HL-60 (cell line): ENCODE data around the gene PATE1.

Source experiments
- CTCF ChIP-seq: IDR thresholded peaks from one replicate; pipeline ENCODE4 v1.5.1; 2011; ENCODE audit warnings: low read length, control low read depth, inconsistent platforms; ENCODE audit not compliant: insufficient read depth
- GABPA ChIP-seq: IDR thresholded peaks from 2 replicates; pipeline ENCODE4 v1.6.1; 2012; ENCODE audit warnings: low read depth
- REST ChIP-seq: IDR thresholded peaks from 2 replicates; pipeline ENCODE4 v1.6.1; 2012; ENCODE audit warnings: low read depth; ENCODE audit not compliant: insufficient replicate concordance

GRCh38 chr11:125728969-125729368 lies 17.1 kb upstream of the PATE1 start:
- no peak for TF ChIP-seq CTCF
- no peak for TF ChIP-seq GABPA
- no peak for TF ChIP-seq REST
